Left kidney (tissue), 1 donor: ENCODE measurements around the gene TEAD2. TPM values are rescaled to one million over a fixed set of nuclear protein-coding genes. Genes with fewer than 3 reads are reported as not detected.

Experiments
- polyA plus RNA-seq: library from polyadenylated mRNA; unstranded; fragments of 120-200 nt; gene quantifications from one replicate; pipeline ENCODE4 v1.2.1, GENCODE V29; 2013; ENCODE audit not compliant: insufficient read length

The TEAD2 gene
- polyA plus RNA-seq, 1 donor, result 92.8 TPM

Other genes starting within 250 kb of the TEAD2 start
- 5.6 TPM for gene LIN7B, start 248.0 kb downstream of the TEAD2 start, polyA plus RNA-seq
- gene C19orf73, start 243.3 kb downstream of the TEAD2 start, polyA plus RNA-seq, result 0.20 TPM
- 3.9 TPM for gene PPFIA3, start 242.9 kb downstream of the TEAD2 start, polyA plus RNA-seq
- gene HRC, start 207.0 kb downstream of the TEAD2 start, polyA plus RNA-seq, result 22.9 TPM
- 29.4 TPM for gene TRPM4, start 204.6 kb downstream of the TEAD2 start, polyA plus RNA-seq
- gene SLC6A16, start 37.2 kb downstream of the TEAD2 start, polyA plus RNA-seq, result 5.3 TPM
- 53.3 TPM for gene CD37, start 27.0 kb downstream of the TEAD2 start, polyA plus RNA-seq
- 5.0 TPM for gene DKKL1, start 1.5 kb upstream of the TEAD2 start, polyA plus RNA-seq
- 0.17 TPM for gene KASH5, start 25.8 kb upstream of the TEAD2 start, polyA plus RNA-seq
- not detected for gene PTH2, start 61.0 kb upstream of the TEAD2 start, polyA plus RNA-seq
- not detected for gene GFY, start 63.0 kb upstream of the TEAD2 start, polyA plus RNA-seq
- 0.43 TPM for gene SLC17A7, start 79.1 kb upstream of the TEAD2 start, polyA plus RNA-seq
- gene PIH1D1, start 89.4 kb upstream of the TEAD2 start, polyA plus RNA-seq, result 91.6 TPM
- gene ALDH16A1, start 90.8 kb upstream of the TEAD2 start, polyA plus RNA-seq, result 16.6 TPM
- 3.3 TPM for gene FLT3LG, start 111.8 kb upstream of the TEAD2 start, polyA plus RNA-seq
- gene RPL13A, start 125.2 kb upstream of the TEAD2 start, polyA plus RNA-seq, result 2,088 TPM
- gene RPS11, start 134.0 kb upstream of the TEAD2 start, polyA plus RNA-seq, result 2,367 TPM
- gene FCGRT, start 150.2 kb upstream of the TEAD2 start, polyA plus RNA-seq, result 222 TPM
- 14.6 TPM for gene RCN3, start 165.6 kb upstream of the TEAD2 start, polyA plus RNA-seq
- 61.9 TPM for gene NOSIP, start 218.1 kb upstream of the TEAD2 start, polyA plus RNA-seq
- 7.3 TPM for gene PRRG2, start 218.9 kb upstream of the TEAD2 start, polyA plus RNA-seq
- gene PRR12, start 228.8 kb upstream of the TEAD2 start, polyA plus RNA-seq, result 20.7 TPM